SU-DHL-6 (cell line): Measurements from ENCODE around the gene CHSY1.

Experiments used
- EZH2phosphoT487 ChIP-seq: fragments of 200-600 bp; sonication (generic), shearing (Covaris generic); conservative IDR thresholded peaks from 2 replicates; pipeline ENCODE4 v1.6.1; 2018; ENCODE audit warnings: mild to moderate bottlenecking, antibody characterized with exemption, low read length, moderate library complexity, mixed read lengths
- TF ChIP-seq, protein P1 (sequence below): fragments of 200-600 bp; sonication (generic); IDR thresholded peaks from one replicate; pipeline ENCODE4 v1.5.1; 2017; ENCODE audit warnings: antibody characterized with exemption, mild to moderate bottlenecking, low read length, moderate library complexity; ENCODE audit not compliant: insufficient read depth, poor library complexity, severe bottlenecking

GRCh38 chr15:101187820-101188636, 63.8 kb downstream of the CHSY1 start:
- TF ChIP-seq, protein P1, sequence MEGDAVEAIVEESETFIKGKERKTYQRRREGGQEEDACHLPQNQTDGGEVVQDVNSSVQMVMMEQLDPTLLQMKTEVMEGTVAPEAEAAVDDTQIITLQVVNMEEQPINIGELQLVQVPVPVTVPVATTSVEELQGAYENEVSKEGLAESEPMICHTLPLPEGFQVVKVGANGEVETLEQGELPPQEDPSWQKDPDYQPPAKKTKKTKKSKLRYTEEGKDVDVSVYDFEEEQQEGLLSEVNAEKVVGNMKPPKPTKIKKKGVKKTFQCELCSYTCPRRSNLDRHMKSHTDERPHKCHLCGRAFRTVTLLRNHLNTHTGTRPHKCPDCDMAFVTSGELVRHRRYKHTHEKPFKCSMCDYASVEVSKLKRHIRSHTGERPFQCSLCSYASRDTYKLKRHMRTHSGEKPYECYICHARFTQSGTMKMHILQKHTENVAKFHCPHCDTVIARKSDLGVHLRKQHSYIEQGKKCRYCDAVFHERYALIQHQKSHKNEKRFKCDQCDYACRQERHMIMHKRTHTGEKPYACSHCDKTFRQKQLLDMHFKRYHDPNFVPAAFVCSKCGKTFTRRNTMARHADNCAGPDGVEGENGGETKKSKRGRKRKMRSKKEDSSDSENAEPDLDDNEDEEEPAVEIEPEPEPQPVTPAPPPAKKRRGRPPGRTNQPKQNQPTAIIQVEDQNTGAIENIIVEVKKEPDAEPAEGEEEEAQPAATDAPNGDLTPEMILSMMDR, result no peak
- TF ChIP-seq EZH2phosphoT487, result no peak
